HG02938 (cell line): ENCODE data around the gene KRT6A.
"Not testable (repeated sequence)": the region's sequence is repeated elsewhere in the genome, so short reads cannot be mapped to it uniquely, and the experiment has no call there.

ENCODE experiments used
- ATAC-seq: cut with Tn5 transposase; IDR thresholded peaks from one replicate; pipeline ENCODE4 v1.9.1; 2021; ENCODE audit warnings: mild to moderate bottlenecking, moderate library complexity; ENCODE audit not compliant: unreplicated experiment

The KRT6A gene

GRCh38 chr12:52506858-52507715, 14.0 kb upstream of the KRT6A start:
- ATAC-seq = no peak

GRCh38 chr12:52502877-52503276, 9.8 kb upstream of the KRT6A start:
- ATAC-seq = no peak

GRCh38 chr12:52501490-52501889, 8.4 kb upstream of the KRT6A start:
- no peak for ATAC-seq

- ATAC-seq = not testable (repeated sequence)
Observed at GRCh38 chr12:52500574-52500973, 7.5 kb upstream of the KRT6A start.

GRCh38 chr12:52499806-52500560, 6.9 kb upstream of the KRT6A start:
- ATAC-seq = no peak

GRCh38 chr12:52498946-52499345, 5.9 kb upstream of the KRT6A start:
- ATAC-seq = no peak

GRCh38 chr12:52497975-52498374, 4.9 kb upstream of the KRT6A start:
- ATAC-seq = no peak

GRCh38 chr12:52496590-52497071, 3.6 kb upstream of the KRT6A start:
- ATAC-seq = no peak

- ATAC-seq = no peak
Observed at GRCh38 chr12:52496054-52496453, 3.0 kb upstream of the KRT6A start.

GRCh38 chr12:52495389-52495788, 2.3 kb upstream of the KRT6A start:
- ATAC-seq = no peak

- ATAC-seq = no peak
Observed at GRCh38 chr12:52494518-52494917, 1.5 kb upstream of the KRT6A start.

- ATAC-seq = no peak
Observed at GRCh38 chr12:52494100-52494499, 1.0 kb upstream of the KRT6A start.

- not testable (repeated sequence) for ATAC-seq
Observed at GRCh38 chr12:52492405-52492804, 652 bp downstream of the KRT6A start.

- ATAC-seq = not testable (repeated sequence)
Observed at GRCh38 chr12:52491495-52491894, 1.6 kb downstream of the KRT6A start.

GRCh38 chr12:52488736-52489135, 4.3 kb downstream of the KRT6A start:
- no peak for ATAC-seq

- ATAC-seq = not testable (repeated sequence)
Observed at GRCh38 chr12:52487744-52488443, 5.2 kb downstream of the KRT6A start.

- ATAC-seq = no peak
Observed at GRCh38 chr12:52487211-52487610, 5.8 kb downstream of the KRT6A start.

GRCh38 chr12:52486166-52487105, 6.6 kb downstream of the KRT6A start:
- no peak for ATAC-seq

GRCh38 chr12:52480073-52480472, 13.0 kb downstream of the KRT6A start:
- no peak for ATAC-seq

GRCh38 chr12:52477651-52478050, 15.4 kb downstream of the KRT6A start:
- no peak for ATAC-seq
